Left lung (tissue), 10 donors: Measurements from ENCODE around the gene SWAP70. TPM values are rescaled to one million over a fixed set of nuclear protein-coding genes. Genes with fewer than 3 reads are reported as not detected.
A peak's percentile ranks its signal among the peaks of the same experiment; 100 is the strongest.
"Not testable (repeated sequence)": the region's sequence is repeated elsewhere in the genome, so short reads cannot be mapped to it uniquely, and the experiment has no call there.

Experiments
- ATAC-seq: fragments of 200-7000 bp; cut with Tn5 transposase; one replicate; pipeline ENCODE4 v1.9.1; 2020; ENCODE audit warnings: moderate library complexity
- DNase-seq, 4 donors: peaks; one replicate each; pipeline ENCODE4 v3.0.0-alpha.2; 2013 to 2020
- H3K27ac ChIP-seq, 2 donors: fragments of 200-600 bp; sonication (generic) in 1 of 2; one replicate each; pipeline versions ENCODE4 v1.5.0 to v1.8.0; 2020 to 2021
- H3K27me3 ChIP-seq, 2 donors: fragments of 200-600 bp; sonication (generic) in 1 of 2; one replicate each; pipeline versions ENCODE4 v1.5.0 to v1.8.0; 2020 to 2021
- H3K36me3 ChIP-seq, 2 donors: fragments of 200-600 bp; sonication (generic) in 1 of 2; one replicate each; pipeline versions ENCODE4 v1.5.0 to v1.8.0; 2020 to 2021
- H3K4me1 ChIP-seq, 2 donors: fragments of 200-600 bp; one replicate each; pipeline ENCODE4 v1.8.0; 2021
- H3K4me3 ChIP-seq, 2 donors: fragments of 200-600 bp; sonication (generic) in 1 of 2; one replicate each; pipeline versions ENCODE4 v1.5.0 to v1.8.0; 2020 to 2021; ENCODE audit warnings: mild to moderate bottlenecking in 1 of 2
- H3K9me3 ChIP-seq, 2 donors: fragments of 200-600 bp; sonication (generic) in 1 of 2; one replicate each; pipeline versions ENCODE4 v1.5.0 to v1.8.0; 2020 to 2021
- intact Hi-C, 2 donors: fragments of 100-400 bp; cut with DNase I; formaldehyde crosslinking; loops; one replicate each; pipeline versions ENCODE4 v1.11.2 to v1.14.2; 2022
- polyA plus RNA-seq, 6 donors: library from polyadenylated mRNA; unstranded; fragments of 120-200 nt; gene quantifications; one replicate each; pipeline ENCODE4 v1.2.1, GENCODE V29; 2013; ENCODE audit not compliant: insufficient read length in 6 of 6
- total RNA-seq, 2 donors: library from RNA; stranded (reverse); fragmentation: NEBNext Ultra II Directional; extraction: Animal tissue kit (Norgen Biotek cat#: 25700); gene quantifications; one replicate each; pipeline ENCODE4 v1.2.1, GENCODE V29; 2021
- TF ChIP-seq, protein P1 (sequence below), 2 donors: fragments of 200-600 bp; sonication (generic) in 1 of 2; IDR thresholded peaks; one replicate each; pipeline versions ENCODE4 v1.5.0 to v1.8.0; 2021; ENCODE audit warnings: antibody characterized with exemption in 2 of 2
- donor health status: DM: no; HTN: yes; CAD: no.
- donor health status: DM: no; HTN: no; CAD: no.

The SWAP70 gene
- total and polyA plus RNA-seq, 8 donors, result 20.5 to 50.8 (median 26.1) TPM

DNA sequence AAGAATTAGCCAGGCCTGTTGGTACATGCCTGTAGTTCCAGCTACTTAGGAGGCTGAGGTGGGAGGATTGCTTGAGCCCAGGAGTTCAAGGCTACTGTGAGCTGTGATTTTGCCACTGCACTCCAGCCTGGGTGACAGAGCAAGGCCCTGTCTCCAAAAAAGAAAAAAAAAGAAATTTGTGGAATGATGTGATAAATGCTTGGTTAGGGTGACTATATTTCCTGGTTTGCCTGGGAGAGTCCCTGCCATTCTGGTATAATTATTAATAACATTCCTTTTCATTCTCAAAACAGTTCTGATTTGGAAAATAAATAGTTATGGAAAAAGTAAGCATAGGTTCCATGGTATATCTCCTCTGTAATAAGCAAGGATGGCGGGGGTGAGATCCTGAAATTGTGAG is 74.8 kb downstream of the SWAP70 start:
- peaks cover 0 to 90% of the 10 kb centered on the region in 2 donors for H3K36me3 ChIP-seq
- TF ChIP-seq, protein P1, sequence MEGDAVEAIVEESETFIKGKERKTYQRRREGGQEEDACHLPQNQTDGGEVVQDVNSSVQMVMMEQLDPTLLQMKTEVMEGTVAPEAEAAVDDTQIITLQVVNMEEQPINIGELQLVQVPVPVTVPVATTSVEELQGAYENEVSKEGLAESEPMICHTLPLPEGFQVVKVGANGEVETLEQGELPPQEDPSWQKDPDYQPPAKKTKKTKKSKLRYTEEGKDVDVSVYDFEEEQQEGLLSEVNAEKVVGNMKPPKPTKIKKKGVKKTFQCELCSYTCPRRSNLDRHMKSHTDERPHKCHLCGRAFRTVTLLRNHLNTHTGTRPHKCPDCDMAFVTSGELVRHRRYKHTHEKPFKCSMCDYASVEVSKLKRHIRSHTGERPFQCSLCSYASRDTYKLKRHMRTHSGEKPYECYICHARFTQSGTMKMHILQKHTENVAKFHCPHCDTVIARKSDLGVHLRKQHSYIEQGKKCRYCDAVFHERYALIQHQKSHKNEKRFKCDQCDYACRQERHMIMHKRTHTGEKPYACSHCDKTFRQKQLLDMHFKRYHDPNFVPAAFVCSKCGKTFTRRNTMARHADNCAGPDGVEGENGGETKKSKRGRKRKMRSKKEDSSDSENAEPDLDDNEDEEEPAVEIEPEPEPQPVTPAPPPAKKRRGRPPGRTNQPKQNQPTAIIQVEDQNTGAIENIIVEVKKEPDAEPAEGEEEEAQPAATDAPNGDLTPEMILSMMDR (IDR thresholded peaks at IDR 0.05), result no peak
- DNase-seq, result no peak
- no peak overlapping the region for H3K4me3 ChIP-seq
- peaks cover 0 to 4% of the 10 kb centered on the region in 2 donors for H3K9me3 ChIP-seq
- H3K27ac ChIP-seq, result peak overlapping the region in 1 of 2 donors; percentile 86
- peaks cover 0 to 16% of the 10 kb centered on the region in 2 donors for H3K4me1 ChIP-seq
- H3K27me3 ChIP-seq, result no peaks in the 10 kb centered on the region
- no peak for ATAC-seq
- intact Hi-C loops, result no loop called here

DNA sequence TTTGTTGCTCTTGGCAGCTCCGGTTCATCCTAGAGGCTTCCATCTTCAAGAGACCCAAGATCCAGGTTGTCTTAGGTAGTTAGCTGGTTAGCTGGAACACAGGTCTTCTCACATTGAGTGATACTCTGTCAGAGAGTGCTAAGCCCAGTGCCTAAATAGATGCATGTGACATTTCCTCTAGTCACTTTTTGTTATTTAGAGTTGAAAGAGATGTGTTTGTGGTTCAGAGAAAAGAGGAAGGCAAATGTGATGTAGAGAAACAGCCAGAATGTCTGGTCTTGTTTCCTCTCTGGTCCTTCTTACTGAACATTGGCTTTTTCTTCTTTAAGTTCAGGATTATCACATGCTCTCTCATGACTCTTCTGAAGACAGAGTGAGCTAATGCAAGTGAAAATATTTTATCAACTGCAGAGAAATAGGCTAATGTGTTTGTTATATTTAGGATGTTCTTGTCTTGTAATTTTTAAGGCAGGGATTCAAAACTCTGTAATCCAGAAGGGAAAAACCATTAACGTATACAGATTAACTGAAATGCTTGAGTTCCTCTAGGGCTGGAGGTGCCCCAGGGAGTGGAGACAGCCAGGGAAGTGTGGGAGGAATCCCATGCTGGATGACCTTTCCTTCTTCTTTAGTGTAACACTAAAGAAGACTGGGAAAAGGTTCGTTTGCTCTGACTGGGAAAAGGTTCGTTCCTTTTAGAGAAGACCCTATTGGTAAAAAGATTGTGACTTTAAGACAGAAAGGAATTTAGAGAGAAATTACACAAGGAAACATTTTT is 75.4 kb downstream of the SWAP70 start:
- H3K4me1 ChIP-seq, result peaks cover 0 to 16% of the 10 kb centered on the region in 2 donors
- DNase-seq (no peak), ATAC-seq (no peak)
- peaks cover 0 to 4% of the 10 kb centered on the region in 2 donors for H3K9me3 ChIP-seq
- H3K36me3 ChIP-seq, result peaks cover 0 to 84% of the 10 kb centered on the region in 2 donors
- H3K27me3 ChIP-seq, result no peaks in the 10 kb centered on the region
- intact Hi-C loops, result no loop called here
- H3K4me3 ChIP-seq, result no peak overlapping the region
- peak overlapping the region; percentile 34 to 86 for H3K27ac ChIP-seq
- TF ChIP-seq, protein P1 (IDR thresholded peaks at IDR 0.05), result no peak

DNA sequence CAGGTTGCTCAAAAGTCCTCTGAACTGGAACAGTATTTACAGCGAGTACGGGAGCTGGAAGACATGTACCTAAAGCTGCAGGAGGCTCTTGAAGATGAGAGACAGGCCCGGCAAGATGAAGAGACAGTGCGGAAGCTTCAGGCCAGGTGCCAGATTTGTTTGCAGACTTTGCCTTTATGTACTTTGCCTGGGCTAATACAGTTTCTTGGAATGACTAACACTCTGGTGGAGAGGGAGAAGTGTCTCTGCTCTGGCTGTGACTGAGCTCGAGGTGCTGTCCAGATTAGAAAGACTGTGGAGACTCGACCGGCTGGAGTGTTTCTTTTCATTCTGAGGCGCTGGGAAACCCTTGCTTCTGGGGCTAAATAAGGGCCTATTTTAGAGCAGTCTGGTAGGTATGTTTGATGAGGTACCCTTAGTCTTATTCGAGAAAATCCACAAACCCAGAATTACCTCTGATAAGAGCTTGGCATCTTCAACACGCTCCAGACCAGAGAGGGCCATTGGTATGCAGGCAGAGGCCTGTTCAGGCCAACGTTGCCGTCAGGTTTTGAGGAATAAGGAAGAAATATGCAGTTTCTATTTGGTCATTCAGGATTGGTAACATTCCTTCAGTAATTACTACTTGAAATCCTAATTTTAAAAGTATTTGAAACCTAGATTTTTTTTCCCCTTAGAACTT is 76.5 kb downstream of the SWAP70 start:
- Histone ChIP-seq H3K27ac (peak overlapping the region; percentile 51 to 86), H3K36me3 (peaks cover 0 to 81% of the 10 kb centered on the region in 2 donors), H3K27me3 (no peaks in the 10 kb centered on the region), H3K4me3 (no peak overlapping the region), H3K4me1 (peaks cover 0 to 19% of the 10 kb centered on the region in 2 donors), H3K9me3 (peaks cover 0 to 3% of the 10 kb centered on the region in 2 donors)
- intact Hi-C loops, result no loop called here
- DNase-seq (no peak), ATAC-seq (peak; percentile 68)
- TF ChIP-seq, protein P1 (IDR thresholded peaks at IDR 0.05), result no peak

DNA sequence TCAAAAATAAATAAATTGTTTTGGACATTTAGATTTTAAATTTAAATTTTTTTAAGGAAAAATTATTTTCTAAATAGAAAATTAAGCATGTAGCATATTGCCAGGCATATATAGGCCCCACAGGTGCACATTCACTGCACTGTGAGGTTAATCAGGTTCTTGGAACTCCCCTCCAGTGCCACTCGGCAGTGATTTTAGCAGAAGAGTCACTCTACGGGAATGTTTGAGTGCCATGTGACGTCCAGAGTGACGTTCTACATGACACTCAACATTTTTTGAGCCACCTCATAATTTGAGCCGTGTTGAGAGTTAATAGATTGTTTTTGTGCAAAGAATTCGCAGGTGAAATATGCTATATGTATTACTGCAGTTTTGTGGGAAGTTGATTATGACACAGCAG is 77.4 kb downstream of the SWAP70 start:
- TF ChIP-seq, protein P1 (IDR thresholded peaks at IDR 0.05), result no peak
- Histone ChIP-seq H3K4me1 (peaks cover 0 to 28% of the 10 kb centered on the region in 2 donors), H3K9me3 (no peaks in the 10 kb centered on the region), H3K27ac (peak overlapping the region; percentile 51 to 86), H3K4me3 (no peak overlapping the region), H3K27me3 (no peaks in the 10 kb centered on the region), H3K36me3 (peaks cover 0 to 80% of the 10 kb centered on the region in 2 donors)
- ATAC-seq, result peak; percentile 79
- peak in 2 of 4 donors; percentile 57 to 69 for DNase-seq
- intact Hi-C loops, result no loop called here

DNA sequence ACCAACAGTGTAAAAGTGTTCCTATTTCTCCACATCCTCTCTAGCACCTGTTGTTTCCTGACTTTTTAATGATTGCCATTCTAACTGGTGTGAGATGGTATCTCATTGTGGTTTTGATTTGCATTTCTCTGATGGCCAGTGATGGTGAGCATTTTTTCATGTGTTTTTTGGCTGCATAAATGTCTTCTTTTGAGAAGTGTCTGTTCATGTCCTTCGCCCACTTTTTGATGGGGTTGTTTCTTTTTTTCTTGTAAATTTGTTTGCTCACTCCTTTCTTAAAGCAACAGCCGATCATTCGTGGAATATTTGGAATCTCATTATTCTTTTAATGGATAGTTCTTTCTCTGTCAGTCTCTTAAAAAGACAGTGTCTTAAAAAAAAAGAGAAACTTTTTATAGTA is 79.6 kb downstream of the SWAP70 start:
- H3K4me3 ChIP-seq, ATAC-seq, H3K27ac ChIP-seq, H3K27me3 ChIP-seq, H3K9me3 ChIP-seq, DNase-seq, intact Hi-C loops: not testable (repeated sequence)
- peaks cover 0 to 62% of the 10 kb centered on the region in 2 donors for H3K36me3 ChIP-seq
- peaks cover 11 to 31% of the 10 kb centered on the region in 2 donors for H3K4me1 ChIP-seq
